ENCODE measurements around the gene NCS1.

The NCS1 gene

GRCh38 chr9:130147198-130147597 lies 25.0 kb upstream of the NCS1 start:
- DNase-seq = no peak

GRCh38 chr9:130147910-130148309 lies 24.3 kb upstream of the NCS1 start:
- no peak for DNase-seq

GRCh38 chr9:130149031-130149430 lies 23.2 kb upstream of the NCS1 start:
- no peak for DNase-seq

GRCh38 chr9:130149654-130150286 lies 22.4 kb upstream of the NCS1 start:
- no peak for DNase-seq

GRCh38 chr9:130150779-130151382 lies 21.3 kb upstream of the NCS1 start:
- no peak for DNase-seq

- no peak for DNase-seq
These were observed 17.4 kb upstream of the NCS1 start for GRCh38 chr9:130154816-130155215.

- DNase-seq = no peak
These were observed 16.6 kb upstream of the NCS1 start for GRCh38 chr9:130155647-130156046.

- DNase-seq = peak in 14 of 51 donors; percentile 12 to 54 (median 25)
These were observed 15.5 kb upstream of the NCS1 start for GRCh38 chr9:130156672-130157071.

GRCh38 chr9:130157079-130157478 lies 15.1 kb upstream of the NCS1 start:
- DNase-seq = no peak

GRCh38 chr9:130158001-130158400 lies 14.2 kb upstream of the NCS1 start:
- no peak for DNase-seq

- no peak for DNase-seq
These were observed 13.1 kb upstream of the NCS1 start for GRCh38 chr9:130159057-130159456.

- DNase-seq = no peak
These were observed 12.1 kb upstream of the NCS1 start for GRCh38 chr9:130159915-130160670.

GRCh38 chr9:130160862-130161470 lies 11.2 kb upstream of the NCS1 start:
- DNase-seq = no peak

GRCh38 chr9:130165579-130165978 lies 6.6 kb upstream of the NCS1 start:
- no peak for DNase-seq

GRCh38 chr9:130166399-130166798 lies 5.8 kb upstream of the NCS1 start:
- no peak for DNase-seq

- no peak for DNase-seq
These were observed 4.3 kb upstream of the NCS1 start for GRCh38 chr9:130167927-130168326.

- peak in 2 of 51 donors; percentile 51 to 84 for DNase-seq
These were observed 717 bp upstream of the NCS1 start for GRCh38 chr9:130171226-130172148.

GRCh38 chr9:130172858-130173665 lies 858 bp downstream of the NCS1 start:
- peak in 12 of 51 donors; percentile 16 to 66 (median 43) for DNase-seq

GRCh38 chr9:130173666-130173983 lies 1.4 kb downstream of the NCS1 start:
- DNase-seq = peak in 2 of 51 donors; percentile 25 to 44

GRCh38 chr9:130174025-130174424 lies 1.8 kb downstream of the NCS1 start:
- DNase-seq = peak in 1 of 51 donors; percentile 25
